ENCODE results near the gene SGPP2.

Gene SGPP2

GRCh38 chr2:222479859-222480258 is 55.5 kb downstream of the SGPP2 start:
- no peak for DNase-seq

GRCh38 chr2:222480497-222480896 is 56.2 kb downstream of the SGPP2 start:
- no peak for DNase-seq

- no peak for DNase-seq
Measured at GRCh38 chr2:222481941-222482340, 57.6 kb downstream of the SGPP2 start.

GRCh38 chr2:222483513-222484039 is 59.2 kb downstream of the SGPP2 start:
- no peak for DNase-seq

GRCh38 chr2:222485367-222486211 is 61.2 kb downstream of the SGPP2 start:
- no peak for DNase-seq

GRCh38 chr2:222490131-222490530 is 65.8 kb downstream of the SGPP2 start:
- no peak for DNase-seq

- DNase-seq, result no peak
Measured at GRCh38 chr2:222492683-222493082, 68.3 kb downstream of the SGPP2 start.

- no peak for DNase-seq
Measured at GRCh38 chr2:222494104-222494739, 69.9 kb downstream of the SGPP2 start.

- DNase-seq, result no peak
Measured at GRCh38 chr2:222495388-222495787, 71.0 kb downstream of the SGPP2 start.

GRCh38 chr2:222499226-222499625 is 74.9 kb downstream of the SGPP2 start:
- no peak for DNase-seq

GRCh38 chr2:222504191-222504590 is 79.8 kb downstream of the SGPP2 start:
- no peak for DNase-seq

GRCh38 chr2:222504719-222505118 is 80.4 kb downstream of the SGPP2 start:
- no peak for DNase-seq

- DNase-seq, result no peak
Measured at GRCh38 chr2:222506230-222506935, 82.0 kb downstream of the SGPP2 start.

- no peak for DNase-seq
Measured at GRCh38 chr2:222514901-222515300, 90.6 kb downstream of the SGPP2 start.

- DNase-seq, result peak; percentile 82
Measured at GRCh38 chr2:222518570-222519381, 94.4 kb downstream of the SGPP2 start.

- DNase-seq, result no peak
Measured at GRCh38 chr2:222521099-222521498, 96.8 kb downstream of the SGPP2 start.

- DNase-seq, result no peak
Measured at GRCh38 chr2:222522082-222522481, 97.7 kb downstream of the SGPP2 start.

- no peak for DNase-seq
Measured at GRCh38 chr2:222523783-222524544, 99.6 kb downstream of the SGPP2 start.

- DNase-seq, result peak; percentile 29
Measured at GRCh38 chr2:222525811-222526210, 101.5 kb downstream of the SGPP2 start.

GRCh38 chr2:222526480-222527277 is 102.3 kb downstream of the SGPP2 start:
- no peak for DNase-seq

GRCh38 chr2:222532315-222532714 is 108.0 kb downstream of the SGPP2 start:
- DNase-seq, result no peak
